Caco-2 (cell line): ENCODE data around the gene AEBP2. TPM values are rescaled to one million over a fixed set of nuclear protein-coding genes. Genes with fewer than 3 reads are reported as not detected.
A peak's percentile ranks its signal among the peaks of the same experiment; 100 is the strongest.
"Not testable (repeated sequence)": the region's sequence is repeated elsewhere in the genome, so short reads cannot be mapped to it uniquely, and the experiment has no call there.

Experiments used
- Bru-seq: library from RNA; stranded (reverse); fragments of 400-500 nt; gene quantifications from one replicate; lab custom pipeline; 2021; lab: Mats Ljungman, UMichigan
- BruChase-seq, 2 experiments: library from RNA; stranded (reverse); fragments of 400-500 nt; gene quantifications; one replicate each; lab custom pipeline; 2021; lab: Mats Ljungman, UMichigan
- BruUV-seq: library from RNA; stranded (reverse); fragments of 400-500 nt; replicated peaks from 2 replicates; lab custom pipeline; 2021; lab: Mats Ljungman, UMichigan
- CTCF ChIA-PET: fragments of 300-600 bp; sonication (Branson Sonifier 250); formaldehyde crosslinking; loops from one replicate; lab custom pipeline; 2022; ENCODE audit warnings: antibody characterized with exemption; lab: Charles Lee
- POLR2A ChIA-PET: fragments of 300-600 bp; sonication (Branson Sonifier 250); formaldehyde crosslinking; loops from one replicate; lab custom pipeline; 2022; ENCODE audit warnings: antibody characterized with exemption; lab: Charles Lee
- DNase-seq, 2 experiments: peaks; one replicate each; pipeline versions ENCODE4 v3.0.0 to v3.0.0-alpha.2; 2020 to 2022
- H3K27me3 ChIP-seq: replicated peaks from 2 replicates; pipeline ENCODE4 v1.6.0; 2011; ENCODE audit warnings: low read length; ENCODE audit not compliant: control insufficient read depth, insufficient read depth
- H3K36me3 ChIP-seq: 2 replicates; pipeline ENCODE4 v1.5.1; 2011; ENCODE audit warnings: low read length; ENCODE audit not compliant: control insufficient read depth, insufficient read depth
- H3K4me1 ChIP-seq: fragments of 250-450 bp; sonication (Bioruptor Pico); 2 replicates; pipeline ENCODE4 v1.5.1; 2020; ENCODE audit warnings: mild to moderate bottlenecking
- H3K4me3 ChIP-seq: 2 replicates; pipeline ENCODE4 v1.5.1; 2011; ENCODE audit warnings: low read depth, mild to moderate bottlenecking, control low read depth, low read length
- H3K9me3 ChIP-seq: fragments of 250-450 bp; sonication (Bioruptor Pico); 2 replicates; pipeline ENCODE4 v1.5.1; 2020; ENCODE audit warnings: mild to moderate bottlenecking, moderate library complexity
- H3K27ac Mint-ChIP-seq: one replicate; pipeline ENCODE4 v1.8.0; 2022; ENCODE audit warnings: mixed read lengths; ENCODE audit not compliant: unreplicated experiment
- H3K27me3 Mint-ChIP-seq: one replicate; pipeline ENCODE4 v1.8.0; 2022; ENCODE audit warnings: mixed read lengths; ENCODE audit not compliant: insufficient read depth, unreplicated experiment
- H3K36me3 Mint-ChIP-seq: one replicate; pipeline ENCODE4 v1.8.0; 2022; ENCODE audit warnings: mild to moderate bottlenecking, mixed read lengths; ENCODE audit not compliant: insufficient read depth, unreplicated experiment
- H3K4me1 Mint-ChIP-seq: one replicate; pipeline ENCODE4 v1.8.0; 2022; ENCODE audit warnings: low read depth, mixed read lengths; ENCODE audit not compliant: unreplicated experiment
- H3K4me3 Mint-ChIP-seq: one replicate; pipeline ENCODE4 v1.8.0; 2022; ENCODE audit warnings: mild to moderate bottlenecking, moderate library complexity, mixed read lengths; ENCODE audit not compliant: unreplicated experiment
- H3K9me3 Mint-ChIP-seq: one replicate; pipeline ENCODE4 v1.8.0; 2022; ENCODE audit warnings: mixed read lengths; ENCODE audit not compliant: unreplicated experiment
- intact Hi-C: fragments of 100-400 bp; cut with micrococcal nuclease; formaldehyde crosslinking; loops from one replicate; pipeline ENCODE4 v1.10.0; 2022; ENCODE audit not compliant: unreplicated experiment
- long read RNA-seq: library from polyadenylated mRNA; stranded (forward); transcript quantifications from one replicate; pipeline ENCODE4 v2.0.0, GENCODE V29; 2022
- total RNA-seq: library from RNA; stranded (reverse); gene quantifications from 2 replicates; pipeline ENCODE4 v1.2.3, GENCODE V29; 2022
- TF ChIP-seq, protein P1 (sequence below), 2 experiments: fragments of 200-600 bp in 1 of 2; IDR thresholded peaks; 1 replicate in 1 of 2; 2 replicates in 1 of 2; pipeline versions ENCODE4 v1.5.1 to v1.8.0; 2011 to 2022; ENCODE audit warnings: antibody characterized with exemption in 1 of 2, control low read depth in 1 of 2, inconsistent platforms in 1 of 2, low read depth in 1 of 2, low read length in 1 of 2, mild to moderate bottlenecking in 1 of 2, moderate library complexity in 1 of 2; ENCODE audit not compliant: insufficient read depth in 1 of 2, severe bottlenecking in 1 of 2, unreplicated experiment in 1 of 2

The AEBP2 gene, protein sequence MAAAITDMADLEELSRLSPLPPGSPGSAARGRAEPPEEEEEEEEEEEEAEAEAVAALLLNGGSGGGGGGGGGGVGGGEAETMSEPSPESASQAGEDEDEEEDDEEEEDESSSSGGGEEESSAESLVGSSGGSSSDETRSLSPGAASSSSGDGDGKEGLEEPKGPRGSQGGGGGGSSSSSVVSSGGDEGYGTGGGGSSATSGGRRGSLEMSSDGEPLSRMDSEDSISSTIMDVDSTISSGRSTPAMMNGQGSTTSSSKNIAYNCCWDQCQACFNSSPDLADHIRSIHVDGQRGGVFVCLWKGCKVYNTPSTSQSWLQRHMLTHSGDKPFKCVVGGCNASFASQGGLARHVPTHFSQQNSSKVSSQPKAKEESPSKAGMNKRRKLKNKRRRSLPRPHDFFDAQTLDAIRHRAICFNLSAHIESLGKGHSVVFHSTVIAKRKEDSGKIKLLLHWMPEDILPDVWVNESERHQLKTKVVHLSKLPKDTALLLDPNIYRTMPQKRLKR
- total RNA-seq (68.0 and 76.5 TPM in 2 replicates), Bru-seq, nascent RNA (percentile 90 among the genes with signal in this experiment), BruChase-seq, experiment 1, labeled RNA remaining after a 2-hour chase (percentile 85 among the genes with signal in this experiment), BruChase-seq, experiment 2, labeled RNA remaining after a 6-hour chase (percentile 82 among the genes with signal in this experiment)
- long read RNA-seq, full-length matches to known transcripts, result 18 of 29 reads
- long read RNA-seq, partial matches to known transcripts, result 2 of 29 reads
- long read RNA-seq, other reads (novel, unspliced or antisense), result 9 of 29 reads

DNA sequence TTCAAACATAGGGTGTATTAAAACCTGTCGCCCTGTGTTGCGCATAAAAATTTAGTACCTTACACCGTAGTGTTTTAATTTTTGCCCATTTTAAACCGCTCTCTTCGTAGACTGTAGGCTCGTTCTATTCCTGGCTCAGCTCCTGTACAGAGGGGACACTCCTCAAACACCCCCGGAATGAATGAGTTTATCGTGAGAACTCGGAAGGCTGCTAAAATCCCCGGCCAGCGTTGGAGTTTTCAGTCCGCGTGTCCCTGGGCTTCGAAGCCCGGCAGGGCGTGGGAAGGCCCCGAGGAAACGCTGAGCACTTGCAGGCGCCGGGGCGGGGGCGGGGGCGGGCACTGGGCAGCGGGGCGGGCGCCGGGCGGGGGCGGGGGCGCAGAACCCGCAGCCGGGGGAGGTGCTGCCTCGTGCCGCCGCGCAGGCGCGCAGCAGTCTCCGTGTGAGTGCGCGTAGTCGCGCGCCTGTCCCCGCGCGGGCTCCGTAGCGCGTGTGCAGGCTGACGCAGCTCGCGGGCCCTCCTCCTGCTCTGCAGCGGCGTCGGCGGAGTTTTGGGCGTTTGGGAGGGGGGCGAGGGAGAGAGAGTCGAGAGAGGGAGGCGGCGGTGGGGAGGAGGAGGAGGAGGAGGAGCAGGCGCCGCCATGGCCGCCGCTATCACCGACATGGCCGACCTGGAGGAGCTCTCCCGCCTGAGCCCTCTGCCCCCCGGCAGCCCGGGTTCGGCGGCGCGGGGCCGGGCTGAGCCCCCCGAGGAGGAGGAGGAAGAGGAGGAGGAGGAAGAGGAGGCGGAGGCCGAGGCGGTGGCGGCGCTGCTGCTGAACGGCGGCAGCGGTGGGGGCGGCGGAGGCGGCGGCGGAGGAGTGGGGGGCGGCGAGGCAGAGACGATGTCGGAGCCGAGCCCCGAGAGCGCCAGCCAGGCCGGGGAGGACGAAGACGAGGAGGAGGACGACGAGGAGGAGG, at the start of gene AEBP2:
Gene AEBP2, plus strand, starts transcription at position 434 of the 960 bp plus-strand sequence. Its CDS starts 208 bp downstream, at position 642.
- peaks cover 23% of the 10 kb centered on the region for H3K4me1 Mint-ChIP-seq
- H3K4me1 ChIP-seq, result peaks cover 20% of the 10 kb centered on the region
- TF ChIP-seq, protein P1, sequence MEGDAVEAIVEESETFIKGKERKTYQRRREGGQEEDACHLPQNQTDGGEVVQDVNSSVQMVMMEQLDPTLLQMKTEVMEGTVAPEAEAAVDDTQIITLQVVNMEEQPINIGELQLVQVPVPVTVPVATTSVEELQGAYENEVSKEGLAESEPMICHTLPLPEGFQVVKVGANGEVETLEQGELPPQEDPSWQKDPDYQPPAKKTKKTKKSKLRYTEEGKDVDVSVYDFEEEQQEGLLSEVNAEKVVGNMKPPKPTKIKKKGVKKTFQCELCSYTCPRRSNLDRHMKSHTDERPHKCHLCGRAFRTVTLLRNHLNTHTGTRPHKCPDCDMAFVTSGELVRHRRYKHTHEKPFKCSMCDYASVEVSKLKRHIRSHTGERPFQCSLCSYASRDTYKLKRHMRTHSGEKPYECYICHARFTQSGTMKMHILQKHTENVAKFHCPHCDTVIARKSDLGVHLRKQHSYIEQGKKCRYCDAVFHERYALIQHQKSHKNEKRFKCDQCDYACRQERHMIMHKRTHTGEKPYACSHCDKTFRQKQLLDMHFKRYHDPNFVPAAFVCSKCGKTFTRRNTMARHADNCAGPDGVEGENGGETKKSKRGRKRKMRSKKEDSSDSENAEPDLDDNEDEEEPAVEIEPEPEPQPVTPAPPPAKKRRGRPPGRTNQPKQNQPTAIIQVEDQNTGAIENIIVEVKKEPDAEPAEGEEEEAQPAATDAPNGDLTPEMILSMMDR (IDR thresholded peaks at IDR 0.05; ENCODE audit: insufficient read depth in 1 of 2, low read depth in 1 of 2, low read length in 1 of 2, severe bottlenecking in 1 of 2, unreplicated experiment in 1 of 2), result no peak
- no peaks in the 10 kb centered on the region for H3K27me3 Mint-ChIP-seq
- H3K36me3 Mint-ChIP-seq, result peaks cover 38% of the 10 kb centered on the region
- POLR2A ChIA-PET, result interaction anchor here (0.6 to 1.2 kb wide), 2 partner anchors 91 to 136 kb away, joined by 3 to 6 read pairs; no protein-coding TSS in a partner anchor
- H3K4me3 ChIP-seq, result peak within 1 kb of the TSS; percentile 100
- H3K27me3 ChIP-seq, result no peaks in the 10 kb centered on the region
- peak within 1 kb of the TSS; percentile 98 for H3K4me3 Mint-ChIP-seq
- no peaks in the 10 kb centered on the region for H3K36me3 ChIP-seq
- peak; percentile 94 to 95 for DNase-seq
- H3K9me3 ChIP-seq, result no peaks in the 10 kb centered on the region
- peak within 1 kb of the TSS; percentile 97 for H3K27ac Mint-ChIP-seq
- intact Hi-C loops, result loop anchor here (2.0 to 5.0 kb wide), 2 partner anchors 37 to 67 kb away; no protein-coding TSS in a partner anchor
- CTCF ChIA-PET, result interaction anchor here (0.7 kb wide), 1 partner anchor 134 kb away, joined by 5 read pairs; no protein-coding TSS in a partner anchor
- BruUV-seq, result no TSS peak
- no peaks in the 10 kb centered on the region for H3K9me3 Mint-ChIP-seq

DNA sequence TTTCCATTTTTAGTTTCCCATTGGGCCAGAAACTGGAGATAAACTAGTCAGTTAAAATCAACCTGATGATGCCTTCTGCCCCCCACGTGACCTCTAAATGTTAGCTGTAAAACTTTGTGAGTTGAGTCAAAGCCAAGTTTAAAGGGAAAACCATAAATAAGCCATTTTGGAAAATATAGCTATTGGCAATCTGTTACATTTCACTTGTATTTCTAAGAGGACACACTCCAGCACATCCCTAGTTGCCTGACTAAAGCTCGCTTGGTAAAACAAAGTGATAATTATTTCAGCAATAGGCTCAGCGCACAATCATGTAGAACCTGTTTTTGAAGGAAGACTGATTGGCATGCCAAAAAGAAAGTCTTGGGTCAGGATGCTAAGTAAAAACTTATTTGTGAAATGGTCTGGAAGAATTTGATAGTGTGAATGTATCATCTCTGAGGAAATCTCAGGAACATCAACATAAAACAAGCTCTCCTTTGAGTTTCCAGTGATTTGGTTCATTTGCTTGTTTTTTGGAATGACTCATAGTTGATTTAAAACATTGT, 49.2 kb upstream of the AEBP2 start:
- H3K27me3 ChIP-seq, result no peaks in the 10 kb centered on the region
- Mint-ChIP-seq H3K9me3 (peaks cover 9% of the 10 kb centered on the region), H3K4me1 (peaks cover 6% of the 10 kb centered on the region), H3K4me3 (no peak overlapping the region), H3K27me3 (no peaks in the 10 kb centered on the region), H3K36me3 (peaks cover 7% of the 10 kb centered on the region), H3K27ac (no peak overlapping the region)
- TF ChIP-seq, protein P1 (IDR thresholded peaks at IDR 0.05; ENCODE audit: insufficient read depth in 1 of 2, low read depth in 1 of 2, low read length in 1 of 2, severe bottlenecking in 1 of 2, unreplicated experiment in 1 of 2), result no peak
- no peaks in the 10 kb centered on the region for H3K4me1 ChIP-seq
- intact Hi-C loops, result no loop called here
- no peaks in the 10 kb centered on the region for H3K36me3 ChIP-seq
- POLR2A ChIA-PET, result no interaction called here
- no TSS peak for BruUV-seq
- CTCF ChIA-PET, result no interaction called here
- H3K9me3 ChIP-seq, result no peaks in the 10 kb centered on the region
- H3K4me3 ChIP-seq, result no peak overlapping the region
- DNase-seq, result no peak

DNA sequence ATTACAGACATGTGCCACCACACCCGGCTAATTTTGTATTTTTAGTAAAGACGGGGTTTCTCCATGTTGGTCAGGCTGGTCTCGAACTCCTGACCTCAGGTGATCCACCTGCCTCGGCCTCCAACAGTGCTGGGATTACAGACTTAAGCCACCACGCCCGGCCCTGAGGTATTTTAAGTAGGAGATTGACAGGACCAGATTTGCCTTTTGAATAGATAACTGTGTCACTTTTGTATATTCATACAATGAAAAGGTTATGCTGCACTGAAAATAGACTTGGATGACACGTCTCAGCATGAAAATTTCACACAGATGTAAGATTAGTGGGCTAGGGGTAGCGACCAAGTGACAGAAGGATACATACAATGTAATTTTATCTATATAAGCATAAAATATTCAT, 46.6 kb upstream of the AEBP2 start:
- BruUV-seq, H3K4me3 ChIP-seq, CTCF ChIA-PET, H3K27me3 ChIP-seq, H3K9me3 ChIP-seq, H3K4me1 Mint-ChIP-seq, H3K27ac Mint-ChIP-seq, H3K4me1 ChIP-seq, DNase-seq, H3K9me3 Mint-ChIP-seq, H3K4me3 Mint-ChIP-seq, H3K27me3 Mint-ChIP-seq, POLR2A ChIA-PET, H3K36me3 Mint-ChIP-seq, intact Hi-C loops, H3K36me3 ChIP-seq: not testable (repeated sequence)
